Eye (tissue), 1 donor: ENCODE data around the gene MEGF10.
"Not testable (repeated sequence)": the region's sequence is repeated elsewhere in the genome, so short reads cannot be mapped to it uniquely, and the experiment has no call there.

Experiments
- DNase-seq: peaks from one replicate; pipeline ENCODE4 v3.0.0-alpha.2; 2015

Gene MEGF10

GRCh38 chr5:127298036-127298429 is 7.4 kb downstream of the MEGF10 start:
- no peak for DNase-seq

- DNase-seq = peak; percentile 55
Measured at GRCh38 chr5:127298656-127299055, 8.1 kb downstream of the MEGF10 start.

- peak; percentile 51 for DNase-seq
Measured at GRCh38 chr5:127299678-127300077, 9.1 kb downstream of the MEGF10 start.

GRCh38 chr5:127302509-127302908 is 11.9 kb downstream of the MEGF10 start:
- DNase-seq = no peak

GRCh38 chr5:127303404-127303803 is 12.8 kb downstream of the MEGF10 start:
- DNase-seq = no peak

GRCh38 chr5:127305493-127305892 is 14.9 kb downstream of the MEGF10 start:
- no peak for DNase-seq

GRCh38 chr5:127306036-127306435 is 15.4 kb downstream of the MEGF10 start:
- no peak for DNase-seq

- no peak for DNase-seq
Measured at GRCh38 chr5:127306647-127307046, 16.1 kb downstream of the MEGF10 start.

- DNase-seq = peak; percentile 40
Measured at GRCh38 chr5:127307868-127308267, 17.3 kb downstream of the MEGF10 start.

- DNase-seq = not testable (repeated sequence)
Measured at GRCh38 chr5:127308325-127308724, 17.7 kb downstream of the MEGF10 start.

GRCh38 chr5:127308945-127309344 is 18.3 kb downstream of the MEGF10 start:
- DNase-seq = no peak

- no peak for DNase-seq
Measured at GRCh38 chr5:127311349-127311748, 20.8 kb downstream of the MEGF10 start.

GRCh38 chr5:127311781-127312525 is 21.4 kb downstream of the MEGF10 start:
- no peak for DNase-seq

- DNase-seq = no peak
Measured at GRCh38 chr5:127313379-127313778, 22.8 kb downstream of the MEGF10 start.

- no peak for DNase-seq
Measured at GRCh38 chr5:127313847-127314473, 23.4 kb downstream of the MEGF10 start.

GRCh38 chr5:127316011-127316410 is 25.4 kb downstream of the MEGF10 start:
- DNase-seq = no peak

GRCh38 chr5:127317385-127317784 is 26.8 kb downstream of the MEGF10 start:
- DNase-seq = not testable (repeated sequence)

GRCh38 chr5:127320032-127320965 is 29.7 kb downstream of the MEGF10 start:
- DNase-seq = no peak

GRCh38 chr5:127321465-127321864 is 30.9 kb downstream of the MEGF10 start:
- no peak for DNase-seq

GRCh38 chr5:127322403-127322802 is 31.8 kb downstream of the MEGF10 start:
- DNase-seq = no peak

- no peak for DNase-seq
Measured at GRCh38 chr5:127324756-127325155, 34.2 kb downstream of the MEGF10 start.

- no peak for DNase-seq
Measured at GRCh38 chr5:127326431-127326830, 35.8 kb downstream of the MEGF10 start.

GRCh38 chr5:127326976-127327755 is 36.6 kb downstream of the MEGF10 start:
- no peak for DNase-seq
